ENCODE measurements around the gene FOXF2.

GRCh38 chr6:1416820-1417219 lies 27.4 kb downstream of the FOXF2 start:
- TF ChIP-seq POLR2AphosphoS5 (IDR thresholded peaks at IDR 0.05) (no peak), POLR2A (IDR thresholded peaks at IDR 0.05) (no peak), EP300 (IDR thresholded peaks at IDR 0.05) (no peak)
